ENCODE data around the gene OLFM2.

OLFM2 gene

GRCh38 chr19:9916719-9917118 is 19.6 kb downstream of the OLFM2 start:
- Histone ChIP-seq H3K9me3 (ENCODE audit: insufficient read depth, low read depth, low read length) (no peaks in the 10 kb centered on the region), H3K36me3 (ENCODE audit: insufficient read depth, low read depth, low read length) (no peaks in the 10 kb centered on the region), H3K4me3 (ENCODE audit: low read length) (no peak overlapping the region), H3K9ac (ENCODE audit: low read depth, low read length) (no peak overlapping the region), H3K4me1 (ENCODE audit: insufficient read depth, low read length) (0 out of 2 replicates have a peak, but pooled peaks cover 5% of the 10 kb centered on the region), H3K27me3 (ENCODE audit: insufficient read depth, low read length) (peaks cover 21% of the 10 kb centered on the region), H3K27ac (ENCODE audit: low read length) (no peak overlapping the region)

GRCh38 chr19:9914315-9915207 is 21.8 kb downstream of the OLFM2 start:
- Histone ChIP-seq H3K27me3 (ENCODE audit: insufficient read depth, low read length) (peaks cover 26% of the 10 kb centered on the region), H3K9ac (ENCODE audit: low read depth, low read length) (peak overlapping the region; percentile 78), H3K27ac (ENCODE audit: low read length) (no peak overlapping the region), H3K4me1 (ENCODE audit: insufficient read depth, low read length) (0 out of 2 replicates have a peak, but pooled peaks cover 5% of the 10 kb centered on the region), H3K36me3 (ENCODE audit: insufficient read depth, low read depth, low read length) (no peaks in the 10 kb centered on the region), H3K4me3 (ENCODE audit: low read length) (peak overlapping the region; percentile 79), H3K9me3 (ENCODE audit: insufficient read depth, low read depth, low read length) (no peaks in the 10 kb centered on the region)

GRCh38 chr19:9914001-9914314 is 22.4 kb downstream of the OLFM2 start:
- Histone ChIP-seq H3K9ac (ENCODE audit: low read depth, low read length) (peak overlapping the region; percentile 78; the same call in 1 of the 2 replicates), H3K4me1 (ENCODE audit: insufficient read depth, low read length) (0 out of 2 replicates have a peak, but pooled peaks cover 5% of the 10 kb centered on the region), H3K4me3 (ENCODE audit: low read length) (peak overlapping the region; percentile 79), H3K36me3 (ENCODE audit: insufficient read depth, low read depth, low read length) (no peaks in the 10 kb centered on the region), H3K9me3 (ENCODE audit: insufficient read depth, low read depth, low read length) (no peaks in the 10 kb centered on the region), H3K27ac (ENCODE audit: low read length) (no peak overlapping the region), H3K27me3 (ENCODE audit: insufficient read depth, low read length) (peaks cover 26% of the 10 kb centered on the region)

GRCh38 chr19:9913237-9914000 is 22.9 kb downstream of the OLFM2 start:
- no peak overlapping the region for H3K9ac ChIP-seq (ENCODE audit: low read depth, low read length)

GRCh38 chr19:9912551-9913236 is 23.6 kb downstream of the OLFM2 start:
- 0 out of 2 replicates have a peak, but pooled peaks cover 5% of the 10 kb centered on the region for H3K4me1 ChIP-seq (ENCODE audit: insufficient read depth, low read length)
- no peak overlapping the region for H3K9ac ChIP-seq (ENCODE audit: low read depth, low read length)
- peaks cover 26% of the 10 kb centered on the region for H3K27me3 ChIP-seq (ENCODE audit: insufficient read depth, low read length)
- H3K27ac ChIP-seq (ENCODE audit: low read length), result no peak overlapping the region
- no peaks in the 10 kb centered on the region for H3K36me3 ChIP-seq (ENCODE audit: insufficient read depth, low read depth, low read length)
- no peaks in the 10 kb centered on the region for H3K9me3 ChIP-seq (ENCODE audit: insufficient read depth, low read depth, low read length)
- H3K4me3 ChIP-seq (ENCODE audit: low read length), result peak overlapping the region; percentile 59

More at GRCh38 chr19:9913237-9914000, 22.9 kb downstream of the OLFM2 start:
- H3K9me3 ChIP-seq (ENCODE audit: insufficient read depth, low read depth, low read length), result no peaks in the 10 kb centered on the region
- H3K4me3 ChIP-seq (ENCODE audit: low read length), result peak overlapping the region; percentile 59; the same call in 1 of the 2 replicates
- 0 out of 2 replicates have a peak, but pooled peaks cover 5% of the 10 kb centered on the region for H3K4me1 ChIP-seq (ENCODE audit: insufficient read depth, low read length)
- peaks cover 26% of the 10 kb centered on the region for H3K27me3 ChIP-seq (ENCODE audit: insufficient read depth, low read length)
- no peaks in the 10 kb centered on the region for H3K36me3 ChIP-seq (ENCODE audit: insufficient read depth, low read depth, low read length)
- no peak overlapping the region for H3K27ac ChIP-seq (ENCODE audit: low read length)

- Histone ChIP-seq H3K27ac (ENCODE audit: low read length) (no peak overlapping the region), H3K27me3 (ENCODE audit: insufficient read depth, low read length) (peaks cover 26% of the 10 kb centered on the region), H3K9ac (ENCODE audit: low read depth, low read length) (no peak overlapping the region), H3K4me1 (ENCODE audit: insufficient read depth, low read length) (0 out of 2 replicates have a peak, but pooled peaks cover 3% of the 10 kb centered on the region), H3K4me3 (ENCODE audit: low read length) (no peak overlapping the region), H3K36me3 (ENCODE audit: insufficient read depth, low read depth, low read length) (no peaks in the 10 kb centered on the region), H3K9me3 (ENCODE audit: insufficient read depth, low read depth, low read length) (no peaks in the 10 kb centered on the region)
Measured at GRCh38 chr19:9911524-9912185, 24.7 kb downstream of the OLFM2 start.

GRCh38 chr19:9910625-9911024 is 25.7 kb downstream of the OLFM2 start:
- Histone ChIP-seq H3K4me1 (ENCODE audit: insufficient read depth, low read length) (0 out of 2 replicates have a peak, but pooled peaks cover 3% of the 10 kb centered on the region), H3K9ac (ENCODE audit: low read depth, low read length) (no peak overlapping the region), H3K27ac (ENCODE audit: low read length) (no peak overlapping the region), H3K36me3 (ENCODE audit: insufficient read depth, low read depth, low read length) (no peaks in the 10 kb centered on the region), H3K4me3 (ENCODE audit: low read length) (no peak overlapping the region), H3K27me3 (ENCODE audit: insufficient read depth, low read length) (peaks cover 26% of the 10 kb centered on the region), H3K9me3 (ENCODE audit: insufficient read depth, low read depth, low read length) (no peaks in the 10 kb centered on the region)

- no peak overlapping the region for H3K27ac ChIP-seq (ENCODE audit: low read length)
- no peak overlapping the region for H3K4me3 ChIP-seq (ENCODE audit: low read length)
- no peaks in the 10 kb centered on the region for H3K36me3 ChIP-seq (ENCODE audit: insufficient read depth, low read depth, low read length)
- no peaks in the 10 kb centered on the region for H3K9me3 ChIP-seq (ENCODE audit: insufficient read depth, low read depth, low read length)
- H3K9ac ChIP-seq (ENCODE audit: low read depth, low read length), result no peak overlapping the region
- H3K4me1 ChIP-seq (ENCODE audit: insufficient read depth, low read length), result 0 out of 2 replicates have a peak, but pooled peaks cover 3% of the 10 kb centered on the region
- peaks cover 24% of the 10 kb centered on the region for H3K27me3 ChIP-seq (ENCODE audit: insufficient read depth, low read length)
Measured at GRCh38 chr19:9909251-9909650, 27.1 kb downstream of the OLFM2 start.

GRCh38 chr19:9906475-9907087 is 29.7 kb downstream of the OLFM2 start:
- no peaks in the 10 kb centered on the region for H3K4me1 ChIP-seq (ENCODE audit: insufficient read depth, low read length)
- H3K36me3 ChIP-seq (ENCODE audit: insufficient read depth, low read depth, low read length), result no peaks in the 10 kb centered on the region
- no peak overlapping the region for H3K9ac ChIP-seq (ENCODE audit: low read depth, low read length)
- no peak overlapping the region for H3K4me3 ChIP-seq (ENCODE audit: low read length)
- H3K27me3 ChIP-seq (ENCODE audit: insufficient read depth, low read length), result peaks cover 4% of the 10 kb centered on the region
- H3K27ac ChIP-seq (ENCODE audit: low read length), result no peak overlapping the region
- H3K9me3 ChIP-seq (ENCODE audit: insufficient read depth, low read depth, low read length), result no peaks in the 10 kb centered on the region

GRCh38 chr19:9903336-9903735 is 33.0 kb downstream of the OLFM2 start:
- no peak overlapping the region for H3K9ac ChIP-seq (ENCODE audit: low read depth, low read length)
- no peak overlapping the region for H3K27ac ChIP-seq (ENCODE audit: low read length)
- peaks cover 4% of the 10 kb centered on the region; the same call in 1 of the 2 replicates for H3K4me1 ChIP-seq (ENCODE audit: insufficient read depth, low read length)
- no peaks in the 10 kb centered on the region for H3K9me3 ChIP-seq (ENCODE audit: insufficient read depth, low read depth, low read length)
- no peaks in the 10 kb centered on the region for H3K36me3 ChIP-seq (ENCODE audit: insufficient read depth, low read depth, low read length)
- H3K4me3 ChIP-seq (ENCODE audit: low read length), result no peak overlapping the region
- H3K27me3 ChIP-seq (ENCODE audit: insufficient read depth, low read length), result no peaks in the 10 kb centered on the region
